Loucy (cell line): ENCODE measurements around the gene NME3.

Experiments used
- H2AFZ ChIP-seq: fragments of 200-600 bp; sonication (generic); 2 replicates; pipeline ENCODE4 v1.6.0; 2016; ENCODE audit warnings: antibody characterized with exemption, mild to moderate bottlenecking, low read length, moderate library complexity
- H3F3A ChIP-seq: fragments of 200-600 bp; 2 replicates; pipeline ENCODE4 v1.6.0; 2016; ENCODE audit warnings: antibody characterized with exemption, low read depth, mild to moderate bottlenecking
- H3K27me3 ChIP-seq: fragments of 200-600 bp; sonication (generic); 2 replicates; pipeline ENCODE4 v1.6.1; 2014; ENCODE audit warnings: low read length, mild to moderate bottlenecking; ENCODE audit not compliant: insufficient read depth, poor library complexity, severe bottlenecking
- H3K36me3 ChIP-seq: fragments of 200-600 bp; sonication (generic); 2 replicates; pipeline ENCODE4 v1.6.1; 2016; ENCODE audit warnings: low read length; ENCODE audit not compliant: insufficient read depth
- H3K4me1 ChIP-seq: fragments of 200-600 bp; sonication (generic); 2 replicates; pipeline ENCODE4 v1.5.1; 2014; ENCODE audit warnings: low read length, mild to moderate bottlenecking; ENCODE audit not compliant: insufficient read depth, poor library complexity, severe bottlenecking
- H3K4me2 ChIP-seq: fragments of 200-600 bp; sonication (generic); 2 replicates; pipeline ENCODE4 v1.6.0; 2014; ENCODE audit warnings: antibody characterized with exemption, low read length, low read depth, mild to moderate bottlenecking; ENCODE audit not compliant: poor library complexity, severe bottlenecking
- H3K4me3 ChIP-seq: fragments of 200-600 bp; sonication (generic); 2 replicates; pipeline ENCODE4 v1.5.1; 2014; ENCODE audit warnings: low read length, mild to moderate bottlenecking, mixed read lengths; ENCODE audit not compliant: poor library complexity, severe bottlenecking
- H3K79me2 ChIP-seq: fragments of 200-600 bp; sonication (generic); 2 replicates; pipeline ENCODE4 v1.6.1; 2014; ENCODE audit warnings: low read length; ENCODE audit not compliant: insufficient read depth
- H3K9ac ChIP-seq: fragments of 200-600 bp; sonication (generic); 2 replicates; pipeline ENCODE4 v1.6.0; 2014; ENCODE audit warnings: mild to moderate bottlenecking, low read depth, low read length, moderate library complexity; ENCODE audit not compliant: poor library complexity, severe bottlenecking
- H3K9me2 ChIP-seq: fragments of 200-600 bp; sonication (generic); replicated peaks from 2 replicates; pipeline ENCODE4 v1.6.1; 2016; ENCODE audit warnings: low read depth, low read length, mixed read lengths
- H3K9me3 ChIP-seq: fragments of 200-600 bp; sonication (generic); 2 replicates; pipeline ENCODE4 v1.6.1; 2014; ENCODE audit warnings: mild to moderate bottlenecking, antibody characterized with exemption, low read length, low read depth; ENCODE audit not compliant: insufficient read depth
- H4K20me1 ChIP-seq: fragments of 200-600 bp; sonication (generic); 2 replicates; pipeline ENCODE4 v1.6.0; 2014; ENCODE audit warnings: antibody characterized with exemption, low read length, mild to moderate bottlenecking; ENCODE audit not compliant: insufficient read depth, poor library complexity, severe bottlenecking
- CTCF ChIP-seq: fragments of 200-600 bp; sonication (generic); conservative IDR thresholded peaks from 2 replicates; pipeline ENCODE4 v1.5.1; 2014; ENCODE audit warnings: mild to moderate bottlenecking, antibody characterized with exemption, low read length
- EZH2phosphoT487 ChIP-seq: fragments of 200-600 bp; IDR thresholded peaks from 2 replicates; pipeline ENCODE4 v1.6.1; 2018; ENCODE audit warnings: antibody characterized with exemption, mild to moderate bottlenecking, moderate library complexity, borderline replicate concordance

Gene NME3

DNA sequence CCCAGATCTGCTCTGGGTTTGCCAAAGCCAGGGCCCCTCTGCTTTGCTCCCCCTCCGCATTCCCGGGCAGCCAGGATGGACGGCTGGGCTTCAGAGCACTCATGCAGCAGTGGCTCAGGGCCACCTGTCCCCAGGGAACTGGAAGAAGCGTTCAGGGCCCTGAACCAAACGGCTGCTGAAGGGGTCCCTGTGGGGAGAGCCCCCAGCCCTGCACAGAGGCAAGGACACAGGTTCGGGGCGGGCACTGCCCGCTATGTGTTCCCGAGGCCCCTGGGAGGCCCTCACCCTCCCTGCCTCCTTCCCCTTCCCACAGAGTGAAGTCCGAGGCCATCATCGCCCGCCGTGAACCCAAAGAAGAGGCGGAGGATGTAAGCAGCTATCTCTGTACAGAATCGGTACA is 10.4 kb downstream of the NME3 start:
- no peak overlapping the region for H3K9ac ChIP-seq
- no peaks in the 10 kb centered on the region for H3K9me3 ChIP-seq
- no peak for TF ChIP-seq EZH2phosphoT487
- no peak for TF ChIP-seq CTCF
- H3K27me3 ChIP-seq: no peaks in the 10 kb centered on the region
- H3K4me3 ChIP-seq: no peak overlapping the region
- no peaks in the 10 kb centered on the region for H3K9me2 ChIP-seq
- no peak overlapping the region for H3K4me2 ChIP-seq
- H3F3A ChIP-seq: no peaks in the 10 kb centered on the region
- no peaks in the 10 kb centered on the region for H3K79me2 ChIP-seq
- no peaks in the 10 kb centered on the region for H4K20me1 ChIP-seq
- H3K4me1 ChIP-seq: no peaks in the 10 kb centered on the region
- no peaks in the 10 kb centered on the region for H3K36me3 ChIP-seq
- no peak overlapping the region for H2AFZ ChIP-seq

- no peak for TF ChIP-seq EZH2phosphoT487
- TF ChIP-seq CTCF: no peak
- Histone ChIP-seq H3K79me2 (no peaks in the 10 kb centered on the region), H3K36me3 (no peaks in the 10 kb centered on the region), H3K27me3 (no peaks in the 10 kb centered on the region), H3K9me2 (no peaks in the 10 kb centered on the region), H3K9me3 (no peaks in the 10 kb centered on the region), H3K9ac (no peak overlapping the region), H3K4me1 (no peaks in the 10 kb centered on the region), H2AFZ (no peak overlapping the region), H3F3A (no peaks in the 10 kb centered on the region), H3K4me2 (no peak overlapping the region), H4K20me1 (no peaks in the 10 kb centered on the region), H3K4me3 (no peak overlapping the region)
Observed at GRCh38 chr16:1759511-1759910, 11.8 kb downstream of the NME3 start.

- H3K9ac ChIP-seq: no peak overlapping the region
- no peaks in the 10 kb centered on the region for H3K79me2 ChIP-seq
- TF ChIP-seq EZH2phosphoT487 (no peak), CTCF (no peak)
- no peaks in the 10 kb centered on the region for H3K9me3 ChIP-seq
- no peaks in the 10 kb centered on the region for H3K36me3 ChIP-seq
- no peaks in the 10 kb centered on the region for H3K27me3 ChIP-seq
- no peaks in the 10 kb centered on the region for H3K9me2 ChIP-seq
- H3K4me2 ChIP-seq: no peak overlapping the region
- H2AFZ ChIP-seq: no peak overlapping the region
- no peak overlapping the region for H3K4me3 ChIP-seq
- no peaks in the 10 kb centered on the region for H3F3A ChIP-seq
- H3K4me1 ChIP-seq: no peaks in the 10 kb centered on the region
- no peaks in the 10 kb centered on the region for H4K20me1 ChIP-seq
Observed at GRCh38 chr16:1758923-1759322, 12.4 kb downstream of the NME3 start.
